H1 (cell line): ENCODE results near the gene MOV10L1. TPM values are rescaled to one million over a fixed set of nuclear protein-coding genes. Genes with fewer than 3 reads are reported as not detected.

Experiments used
- CHD1 ChIP-seq: IDR thresholded peaks from 2 replicates; pipeline ENCODE4 v1.6.1; 2012; ENCODE audit warnings: low read depth, low read length, improper control_type of control experiment
- SUZ12 ChIP-seq: fragments of 200-600 bp; sonication (generic); IDR thresholded peaks from 2 replicates; pipeline ENCODE4 v1.6.1; 2012; ENCODE audit warnings: mild to moderate bottlenecking, inconsistent platforms, low read length, moderate library complexity, mixed read lengths
- polyA plus RNA-seq, 7 experiments: library from polyadenylated mRNA; depleted of rRNA in 3 of 7; stranded (reverse) in 5 of 7; unstranded in 2 of 7; fragments of >200 nt in 5 of 7; fragments of 200-250 nt in 2 of 7; gene quantifications; 1 replicate in 5 of 7; 2 replicates in 1 of 7; 4 replicates in 1 of 7; pipeline versions ENCODE4 v1.2.1 to v1.2.3, GENCODE V29; 2011 to 2013; ENCODE audit warnings: missing spikeins in 2 of 7, mixed read lengths in 2 of 7
- total RNA-seq: library from RNA; stranded (reverse); fragmentation: NEBNext Ultra II Directional; extraction: Animal tissue kit (Norgen Biotek cat#: 25700); gene quantifications from 2 replicates; pipeline ENCODE4 v1.2.1, GENCODE V29; 2021
- TF ChIP-seq, protein P1 (sequence below): IDR thresholded peaks from 2 replicates; pipeline ENCODE4 v1.6.1; 2012; ENCODE audit warnings: inconsistent platforms

Gene MOV10L1
- total and polyA plus RNA-seq, 2 of the 8 experiments (the other 6 are each of a cell fraction or from before 2014, with no cell fraction given): 0.32 TPM; not detected in 1

DNA sequence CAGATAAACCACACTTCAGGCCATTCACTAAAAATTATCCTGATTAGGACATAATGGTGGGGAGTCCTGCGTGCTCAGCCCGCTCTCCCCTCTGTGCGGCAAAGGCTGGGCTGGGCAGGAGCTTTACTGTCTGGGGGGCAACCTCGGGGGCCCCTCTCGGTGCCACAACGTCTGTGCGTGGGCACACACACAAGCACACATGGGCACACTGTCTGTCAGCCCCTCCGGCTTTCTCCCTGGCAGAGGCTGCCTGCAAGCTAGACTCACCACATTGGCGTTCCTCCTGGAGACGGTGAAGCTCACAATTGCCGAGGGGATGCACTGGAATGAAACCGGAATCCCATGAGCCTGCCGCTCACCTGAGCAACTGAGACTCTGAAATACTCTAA, 9.7 kb upstream of the MOV10L1 start (continued):
- no peak for TF ChIP-seq CHD1
- no peak for TF ChIP-seq SUZ12
- TF ChIP-seq, protein P1, sequence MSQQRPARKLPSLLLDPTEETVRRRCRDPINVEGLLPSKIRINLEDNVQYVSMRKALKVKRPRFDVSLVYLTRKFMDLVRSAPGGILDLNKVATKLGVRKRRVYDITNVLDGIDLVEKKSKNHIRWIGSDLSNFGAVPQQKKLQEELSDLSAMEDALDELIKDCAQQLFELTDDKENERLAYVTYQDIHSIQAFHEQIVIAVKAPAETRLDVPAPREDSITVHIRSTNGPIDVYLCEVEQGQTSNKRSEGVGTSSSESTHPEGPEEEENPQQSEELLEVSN: no peak
- TF ChIP-seq, all 59 proteins: peak for 0
